ENCODE results near the gene LRRN2. TPM values are rescaled to one million over a fixed set of nuclear protein-coding genes. Genes with fewer than 3 reads are reported as not detected.

The LRRN2 gene
- total RNA-seq, 1 experiment from 2014 or later = not detected

GRCh38 chr1:204705888-204706837 is 20.6 kb upstream of the LRRN2 start:
- DNase-seq = no peak
- Mint-ChIP-seq H3K36me3 (ENCODE audit: insufficient read depth, unreplicated experiment) (no peaks in the 10 kb centered on the region), H3K27ac (ENCODE audit: unreplicated experiment) (no peak overlapping the region), H3K27me3 (ENCODE audit: insufficient read depth, unreplicated experiment) (no peaks in the 10 kb centered on the region), H3K9me3 (ENCODE audit: unreplicated experiment) (no peaks in the 10 kb centered on the region), H3K4me1 (ENCODE audit: low read depth, unreplicated experiment) (peaks cover 4% of the 10 kb centered on the region), H3K4me3 (ENCODE audit: unreplicated experiment) (no peak overlapping the region)
- H3K36me3 ChIP-seq (ENCODE audit: control insufficient read depth, insufficient read depth, low read length) = no peaks in the 10 kb centered on the region
- intact Hi-C loops (cut with micrococcal nuclease; ENCODE audit: unreplicated experiment) = no loop called here
- H3K4me3 ChIP-seq (ENCODE audit: low read depth, low read length) = no peak overlapping the region
- BruUV-seq (replicated peaks) = no TSS peak
- TF ChIP-seq, protein P1, sequence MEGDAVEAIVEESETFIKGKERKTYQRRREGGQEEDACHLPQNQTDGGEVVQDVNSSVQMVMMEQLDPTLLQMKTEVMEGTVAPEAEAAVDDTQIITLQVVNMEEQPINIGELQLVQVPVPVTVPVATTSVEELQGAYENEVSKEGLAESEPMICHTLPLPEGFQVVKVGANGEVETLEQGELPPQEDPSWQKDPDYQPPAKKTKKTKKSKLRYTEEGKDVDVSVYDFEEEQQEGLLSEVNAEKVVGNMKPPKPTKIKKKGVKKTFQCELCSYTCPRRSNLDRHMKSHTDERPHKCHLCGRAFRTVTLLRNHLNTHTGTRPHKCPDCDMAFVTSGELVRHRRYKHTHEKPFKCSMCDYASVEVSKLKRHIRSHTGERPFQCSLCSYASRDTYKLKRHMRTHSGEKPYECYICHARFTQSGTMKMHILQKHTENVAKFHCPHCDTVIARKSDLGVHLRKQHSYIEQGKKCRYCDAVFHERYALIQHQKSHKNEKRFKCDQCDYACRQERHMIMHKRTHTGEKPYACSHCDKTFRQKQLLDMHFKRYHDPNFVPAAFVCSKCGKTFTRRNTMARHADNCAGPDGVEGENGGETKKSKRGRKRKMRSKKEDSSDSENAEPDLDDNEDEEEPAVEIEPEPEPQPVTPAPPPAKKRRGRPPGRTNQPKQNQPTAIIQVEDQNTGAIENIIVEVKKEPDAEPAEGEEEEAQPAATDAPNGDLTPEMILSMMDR (IDR thresholded peaks at IDR 0.05; ENCODE audit: insufficient read depth in 1 of 2, low read depth in 1 of 2, low read length in 1 of 2, severe bottlenecking in 1 of 2, unreplicated experiment in 1 of 2) = no peak
- POLR2A ChIA-PET = no interaction called here
- H3K9me3 ChIP-seq = no peaks in the 10 kb centered on the region
- H3K4me1 ChIP-seq = no peaks in the 10 kb centered on the region
- CTCF ChIA-PET = interaction anchor here (1.0 kb wide), 1 partner anchor 75 kb away, joined by 3 read pairs; no protein-coding TSS in a partner anchor
- no peaks in the 10 kb centered on the region for H3K27me3 ChIP-seq (replicated peaks; ENCODE audit: control insufficient read depth, insufficient read depth, low read length)

GRCh38 chr1:204705493-204705811 is 19.9 kb upstream of the LRRN2 start:
- no peaks in the 10 kb centered on the region for H3K9me3 Mint-ChIP-seq (ENCODE audit: unreplicated experiment)
- intact Hi-C loops (cut with micrococcal nuclease; ENCODE audit: unreplicated experiment) = no loop called here
- BruUV-seq (replicated peaks) = no TSS peak
- H3K4me3 ChIP-seq (ENCODE audit: low read depth, low read length) = no peak overlapping the region
- H3K27me3 Mint-ChIP-seq (ENCODE audit: insufficient read depth, unreplicated experiment) = no peaks in the 10 kb centered on the region
- no peaks in the 10 kb centered on the region for H3K4me1 Mint-ChIP-seq (ENCODE audit: low read depth, unreplicated experiment)
- no peak overlapping the region for H3K4me3 Mint-ChIP-seq (ENCODE audit: unreplicated experiment)
- H3K36me3 Mint-ChIP-seq (ENCODE audit: insufficient read depth, unreplicated experiment) = no peaks in the 10 kb centered on the region
- H3K9me3 ChIP-seq = no peaks in the 10 kb centered on the region
- TF ChIP-seq, protein P1 (IDR thresholded peaks at IDR 0.05; ENCODE audit: insufficient read depth in 1 of 2, low read depth in 1 of 2, low read length in 1 of 2, severe bottlenecking in 1 of 2, unreplicated experiment in 1 of 2) = no peak
- no peaks in the 10 kb centered on the region for H3K4me1 ChIP-seq
- CTCF ChIA-PET = interaction anchor here (1.0 kb wide), 1 partner anchor 75 kb away, joined by 3 read pairs; no protein-coding TSS in a partner anchor
- POLR2A ChIA-PET = no interaction called here
- DNase-seq = no peak
- H3K27ac Mint-ChIP-seq (ENCODE audit: unreplicated experiment) = no peak overlapping the region
- no peaks in the 10 kb centered on the region for H3K36me3 ChIP-seq (ENCODE audit: control insufficient read depth, insufficient read depth, low read length)
- no peaks in the 10 kb centered on the region for H3K27me3 ChIP-seq (replicated peaks; ENCODE audit: control insufficient read depth, insufficient read depth, low read length)

- ChIA-PET POLR2A (no interaction called here), CTCF (interaction anchor here (1.0 kb wide), 1 partner anchor 76 kb away, joined by 3 read pairs; no protein-coding TSS in a partner anchor)
- H3K4me1 ChIP-seq = no peaks in the 10 kb centered on the region
- H3K36me3 ChIP-seq (ENCODE audit: control insufficient read depth, insufficient read depth, low read length) = no peaks in the 10 kb centered on the region
- no TSS peak for BruUV-seq (replicated peaks)
- Mint-ChIP-seq H3K27me3 (ENCODE audit: insufficient read depth, unreplicated experiment) (no peaks in the 10 kb centered on the region), H3K4me1 (ENCODE audit: low read depth, unreplicated experiment) (no peaks in the 10 kb centered on the region), H3K9me3 (ENCODE audit: unreplicated experiment) (no peaks in the 10 kb centered on the region), H3K27ac (ENCODE audit: unreplicated experiment) (no peak overlapping the region), H3K36me3 (ENCODE audit: insufficient read depth, unreplicated experiment) (no peaks in the 10 kb centered on the region), H3K4me3 (ENCODE audit: unreplicated experiment) (no peak overlapping the region)
- H3K4me3 ChIP-seq (ENCODE audit: low read depth, low read length) = no peak overlapping the region
- H3K9me3 ChIP-seq = no peaks in the 10 kb centered on the region
- intact Hi-C loops (cut with micrococcal nuclease; ENCODE audit: unreplicated experiment) = no loop called here
- TF ChIP-seq, protein P1 (IDR thresholded peaks at IDR 0.05; ENCODE audit: insufficient read depth in 1 of 2, low read depth in 1 of 2, low read length in 1 of 2, severe bottlenecking in 1 of 2, unreplicated experiment in 1 of 2) = no peak
- no peaks in the 10 kb centered on the region for H3K27me3 ChIP-seq (replicated peaks; ENCODE audit: control insufficient read depth, insufficient read depth, low read length)
- DNase-seq = no peak
These were observed 19.4 kb upstream of the LRRN2 start for GRCh38 chr1:204704794-204705492.

Data from Caco-2 (cell line).